Sigmoid colon (tissue), 7 donors: Measurements from ENCODE around the gene ZC3HAV1. TPM values are rescaled to one million over a fixed set of nuclear protein-coding genes. Genes with fewer than 3 reads are reported as not detected.

Experiments used
- DNase-seq: peaks from one replicate; pipeline ENCODE4 v3.0.0-alpha.2; 2019
- H3K27ac ChIP-seq, 4 donors: fragments of 200-600 bp; sonication (generic); one replicate each; pipeline ENCODE4 v1.5.1; 2016 to 2019; ENCODE audit warnings: mild to moderate bottlenecking in 1 of 4
- H3K27me3 ChIP-seq, 3 donors: fragments of 200-600 bp; sonication (generic); one replicate each; pipeline ENCODE4 v1.5.1; 2019; ENCODE audit warnings: mild to moderate bottlenecking in 1 of 3
- H3K36me3 ChIP-seq, 4 donors: fragments of 200-600 bp; sonication (generic); one replicate each; pipeline ENCODE4 v1.5.1; 2016 to 2019
- H3K4me1 ChIP-seq, 4 donors: fragments of 200-600 bp; sonication (generic); one replicate each; pipeline ENCODE4 v1.5.1; 2017 to 2019
- H3K4me3 ChIP-seq, 4 donors: fragments of 200-600 bp; sonication (generic); one replicate each; pipeline ENCODE4 v1.5.1; 2017 to 2019; ENCODE audit warnings: mild to moderate bottlenecking in 2 of 4, moderate library complexity in 1 of 4
- H3K9me3 ChIP-seq, 4 donors: fragments of 200-600 bp in 3 of 4; sonication (generic) in 3 of 4; one replicate each; pipeline versions ENCODE4 v1.5.1 to v1.6.1; 2013 to 2019
- CTCF ChIP-seq, 4 experiments: fragments of 450-650 bp in 3 of 4; fragments of 200-600 bp in 1 of 4; IDR thresholded peaks; one replicate each; pipeline ENCODE4 v1.5.1; 2016 to 2019; ENCODE audit warnings: antibody characterized with exemption in 4 of 4, mild to moderate bottlenecking in 3 of 4, moderate library complexity in 2 of 4
- EP300 ChIP-seq, 4 donors: sonication (generic); formaldehyde crosslinking; IDR thresholded peaks; one replicate each; pipeline ENCODE4 v1.6.1; 2017; ENCODE audit warnings: antibody characterized with exemption in 4 of 4
- POLR2A ChIP-seq, 2 donors: fragments of 450-650 bp; IDR thresholded peaks; one replicate each; pipeline ENCODE4 v1.6.1; 2016; ENCODE audit warnings: antibody characterized with exemption in 2 of 2, mild to moderate bottlenecking in 2 of 2, moderate library complexity in 2 of 2
- POLR2AphosphoS5 ChIP-seq, 4 donors: sonication (generic); formaldehyde crosslinking; IDR thresholded peaks; one replicate each; pipeline ENCODE4 v1.6.1; 2017; ENCODE audit warnings: antibody characterized with exemption in 4 of 4
- WGBS, 2 donors: extraction: QIAGEN DNeasy Blood & Tissue Kit; methylation state at CpG; one replicate each; pipeline ENCODE4 v1.1.7; 2013; 5-methylcytosine and 5-hydroxymethylcytosine counted together
- intact Hi-C: fragments of 100-400 bp; cut with DNase I; formaldehyde crosslinking; loops from one replicate; pipeline ENCODE4 v1.15.1; 2023
- polyA plus RNA-seq, 3 donors: library from polyadenylated mRNA; stranded (reverse); fragments of 200-250 nt; gene quantifications; one replicate each; pipeline ENCODE4 v1.2.3, GENCODE V29; 2013
- total RNA-seq, 4 donors: library from RNA; depleted of rRNA; stranded (reverse); fragments of >200 nt; gene quantifications; one replicate each; pipeline ENCODE4 v1.1.0, GENCODE V29; 2016
- donor health status: healthy with polysubstance abuse.
- donor health status: Bipolar disorder and iron deficiency.
- donor health status: healthy.

ZC3HAV1 gene
- total and polyA plus RNA-seq, 7 donors: 4.2 to 29.1 (median 23.4) TPM

DNA sequence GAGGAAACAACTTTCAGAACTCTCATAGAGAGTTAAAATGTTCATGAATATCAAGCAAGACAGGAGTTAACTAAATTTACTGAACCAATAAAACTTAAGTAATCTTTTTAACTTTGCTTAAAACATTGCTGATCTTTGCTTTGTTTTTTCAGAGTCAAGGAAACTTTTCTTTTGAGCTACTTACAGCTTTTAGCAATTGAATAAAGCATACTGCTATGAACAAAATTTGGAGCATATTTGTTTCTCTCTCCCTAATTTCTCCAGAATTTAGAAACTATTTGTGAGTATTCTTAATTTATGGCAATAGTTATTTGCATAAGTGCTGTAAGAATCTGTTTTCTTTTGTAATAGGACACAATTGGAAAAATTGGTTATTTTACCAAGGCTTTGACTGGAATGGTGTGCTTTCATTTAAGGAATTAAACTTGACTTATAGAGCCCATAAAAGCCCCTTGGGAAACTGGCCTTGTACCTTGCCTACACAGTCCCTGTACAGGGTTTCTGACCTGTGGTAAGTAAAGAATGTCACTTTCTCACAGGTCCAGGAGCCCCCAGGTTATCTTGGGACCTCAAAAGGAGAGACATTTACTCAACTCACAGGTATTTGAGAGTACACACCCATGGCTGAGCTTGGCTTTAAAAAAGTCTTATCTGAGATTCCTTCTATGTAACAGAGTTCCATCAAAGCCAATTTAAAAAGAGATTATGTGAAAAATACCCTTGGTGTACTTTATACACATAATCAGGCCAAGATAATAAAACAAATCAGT lies 105.0 kb downstream of the ZC3HAV1 start:
- Histone ChIP-seq H3K27me3 (no peaks in the 10 kb centered on the region), H3K4me3 (no peak overlapping the region), H3K4me1 (no peaks in the 10 kb centered on the region), H3K27ac (no peak overlapping the region), H3K9me3 (no peaks in the 10 kb centered on the region), H3K36me3 (no peaks in the 10 kb centered on the region)
- no peak for DNase-seq
- TF ChIP-seq CTCF (IDR thresholded peaks at IDR 0.05) (no peak), POLR2AphosphoS5 (IDR thresholded peaks at IDR 0.05) (no peak), POLR2A (IDR thresholded peaks at IDR 0.05) (no peak), EP300 (IDR thresholded peaks at IDR 0.05) (no peak)
- intact Hi-C loops: no loop called here

DNA sequence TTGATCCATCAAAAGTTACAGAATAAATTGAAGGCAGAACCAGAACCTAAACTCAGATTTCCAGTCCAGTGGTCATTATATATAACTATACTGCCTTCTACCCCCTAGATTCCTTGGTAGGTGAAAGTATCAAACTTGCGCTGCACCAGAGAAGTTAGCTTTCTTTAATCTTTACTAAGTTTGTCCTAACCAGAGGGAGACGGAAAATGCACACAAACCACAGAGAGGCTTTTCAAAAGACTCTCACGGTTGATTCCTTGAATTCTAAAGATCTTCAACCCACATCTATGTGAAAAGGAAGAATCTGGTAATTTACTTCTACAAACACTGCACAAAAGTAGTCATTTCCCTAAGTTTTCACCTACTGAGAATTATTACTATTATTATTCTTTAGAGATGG lies 110.1 kb downstream of the ZC3HAV1 start:
- TF ChIP-seq POLR2A (IDR thresholded peaks at IDR 0.05) (no peak), CTCF (IDR thresholded peaks at IDR 0.05) (no peak), POLR2AphosphoS5 (IDR thresholded peaks at IDR 0.05) (no peak), EP300 (IDR thresholded peaks at IDR 0.05) (no peak)
- no peaks in the 10 kb centered on the region for H3K36me3 ChIP-seq
- intact Hi-C loops: no loop called here
- no peak overlapping the region for H3K4me3 ChIP-seq
- no peaks in the 10 kb centered on the region for H3K9me3 ChIP-seq
- 63 to 86% methylated on average over 3 of the region's 3 CpGs for WGBS, 2 donors
- no peak for DNase-seq
- no peaks in the 10 kb centered on the region for H3K4me1 ChIP-seq
- H3K27me3 ChIP-seq: no peaks in the 10 kb centered on the region
- no peak overlapping the region for H3K27ac ChIP-seq

Other genes with a start within 250 kb of the ZC3HAV1 start
- gene KIAA1549, start 128.3 kb downstream of the ZC3HAV1 start, total RNA-seq: 1 to 10 TPM; 1.1 to 3.0 (median 1.2) TPM
- under 1 TPM; under 0.01 to 0.90 (median 0.23) TPM for gene KIAA1549, start 128.3 kb downstream of the ZC3HAV1 start, polyA plus RNA-seq
- gene ZC3HAV1L, start 73.7 kb downstream of the ZC3HAV1 start, total RNA-seq: 10 to 100 TPM; 11.8 to 27.7 (median 17.0) TPM
- 1 to 10 TPM in 1 of 3 donors, under 1 TPM in 1, not detected in 1; 0.92 to 1.9 TPM for gene ZC3HAV1L, start 73.7 kb downstream of the ZC3HAV1 start, polyA plus RNA-seq
- gene UBN2, start 121.5 kb upstream of the ZC3HAV1 start, total RNA-seq: 10 to 100 TPM; 13.2 to 22.7 (median 14.2) TPM
- 1 to 10 TPM in 2 of 3 donors, under 1 TPM in 1; 0.92 to 3.2 (median 1.2) TPM for gene UBN2, start 121.5 kb upstream of the ZC3HAV1 start, polyA plus RNA-seq
- gene FMC1, start 231.6 kb upstream of the ZC3HAV1 start, total RNA-seq: 10 to 100 TPM; 16.6 to 28.3 (median 23.4) TPM
- gene FMC1, start 231.6 kb upstream of the ZC3HAV1 start, polyA plus RNA-seq: 10 to 100 TPM; 20.6 to 43.5 (median 31.2) TPM